Stimulated activated CD8-positive, alpha-beta memory T cell treated with anti-CD3 and anti-CD28 coated beads, Interleukin-12 subunit alpha, Interleukin-12 subunit beta, amount 100 ng/mL, for 4 hours (primary cell): ENCODE results near the gene EEIG2.

ENCODE experiments used
- DNase-seq: peaks from one replicate; pipeline ENCODE4 v3.0.0-alpha.2; 2020; ENCODE audit warnings: low read depth

Gene EEIG2

DNA sequence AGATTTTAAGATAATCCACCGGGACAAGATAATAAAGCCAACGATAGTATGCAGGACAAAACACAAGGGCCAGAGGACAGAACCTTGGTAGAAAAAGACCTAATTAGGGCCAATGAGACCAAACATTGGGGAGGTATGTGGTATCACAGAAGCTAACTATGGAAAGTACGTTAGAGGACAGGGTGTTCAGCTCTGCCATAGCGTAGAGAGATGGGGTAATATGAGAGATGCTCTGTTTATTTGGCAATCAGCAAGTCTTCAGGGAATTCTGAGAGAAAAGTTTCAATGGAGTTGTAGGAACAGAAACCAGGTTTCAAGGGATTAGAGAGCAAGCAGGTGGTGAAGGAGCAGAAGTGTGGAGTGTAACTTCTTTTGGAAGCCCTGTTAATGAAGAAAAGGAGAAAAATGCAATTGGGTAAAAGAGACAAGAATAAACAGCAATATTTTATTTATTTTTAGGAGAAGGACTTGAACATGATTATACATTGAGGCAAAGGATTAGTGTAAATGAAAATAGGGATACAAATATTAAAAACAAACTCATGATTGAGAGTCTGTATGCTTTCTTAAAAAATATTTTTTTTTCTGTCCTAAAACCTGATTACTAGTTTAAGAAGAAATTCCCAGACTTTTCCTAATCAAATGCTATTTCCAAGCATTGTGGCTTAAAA is 24.0 kb downstream of the EEIG2 start:
- DNase-seq: no peak

GRCh38 chr1:108584428-108584856 is 24.5 kb downstream of the EEIG2 start:
- no peak for DNase-seq

DNA sequence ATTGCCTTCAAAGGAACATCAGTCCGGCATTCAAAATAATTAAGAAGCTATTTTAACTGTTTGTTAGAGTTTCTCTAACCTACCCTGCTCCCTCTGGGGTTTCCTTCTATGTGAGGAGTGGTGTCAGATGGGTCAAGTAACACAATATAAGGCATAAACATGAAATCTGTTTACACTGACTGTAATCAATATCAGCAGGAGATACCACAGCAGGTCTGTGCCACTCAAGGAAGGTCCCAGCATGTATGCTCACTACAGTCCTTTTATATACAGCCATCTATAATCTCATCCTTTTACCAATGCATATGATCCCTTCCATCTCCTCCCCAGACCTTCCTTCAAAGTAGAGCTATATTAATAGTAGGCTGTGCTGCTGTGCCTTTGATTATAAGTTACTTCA is 25.4 kb downstream of the EEIG2 start:
- DNase-seq: no peak

DNA sequence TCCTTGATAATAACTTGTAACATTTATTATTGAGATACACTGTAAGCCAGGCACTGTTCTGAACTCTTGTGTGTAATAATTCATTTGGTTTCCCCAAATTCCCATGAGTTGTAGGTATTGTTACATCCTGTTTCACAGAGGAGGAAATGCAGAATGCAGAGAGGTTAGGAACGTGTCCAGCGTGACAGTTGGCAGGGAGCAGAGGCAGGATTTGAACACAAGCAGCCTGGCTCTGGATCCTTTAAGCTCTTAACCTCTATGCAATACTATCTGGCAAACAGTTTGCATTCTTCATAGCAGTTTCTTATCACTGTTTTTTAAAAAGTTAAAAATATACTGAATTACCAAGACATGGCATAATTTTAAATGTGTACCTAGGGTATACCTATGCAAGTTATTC is 30.5 kb downstream of the EEIG2 start:
- no peak for DNase-seq

- DNase-seq: no peak
Measured at GRCh38 chr1:108590957-108591356, 31.1 kb downstream of the EEIG2 start.

DNA sequence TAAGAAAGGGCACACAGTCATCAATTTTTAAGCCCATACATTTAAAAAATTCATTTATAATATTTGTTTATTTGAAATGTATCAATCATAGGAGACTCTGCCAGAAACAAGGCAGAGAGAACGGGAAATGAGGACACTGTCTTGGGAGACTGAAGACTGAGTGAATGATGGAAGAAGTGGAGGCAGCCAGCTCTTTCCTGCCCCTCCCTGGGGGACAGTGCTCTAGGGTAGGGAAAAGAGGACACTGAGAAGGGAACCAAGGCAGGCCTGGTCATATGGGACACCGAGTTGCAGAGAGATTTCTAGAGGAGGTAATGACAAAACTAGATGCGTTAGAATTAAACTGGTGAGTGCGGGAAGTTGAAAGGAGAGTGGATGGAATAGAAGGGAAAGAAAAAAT is 31.6 kb downstream of the EEIG2 start:
- no peak for DNase-seq

DNA sequence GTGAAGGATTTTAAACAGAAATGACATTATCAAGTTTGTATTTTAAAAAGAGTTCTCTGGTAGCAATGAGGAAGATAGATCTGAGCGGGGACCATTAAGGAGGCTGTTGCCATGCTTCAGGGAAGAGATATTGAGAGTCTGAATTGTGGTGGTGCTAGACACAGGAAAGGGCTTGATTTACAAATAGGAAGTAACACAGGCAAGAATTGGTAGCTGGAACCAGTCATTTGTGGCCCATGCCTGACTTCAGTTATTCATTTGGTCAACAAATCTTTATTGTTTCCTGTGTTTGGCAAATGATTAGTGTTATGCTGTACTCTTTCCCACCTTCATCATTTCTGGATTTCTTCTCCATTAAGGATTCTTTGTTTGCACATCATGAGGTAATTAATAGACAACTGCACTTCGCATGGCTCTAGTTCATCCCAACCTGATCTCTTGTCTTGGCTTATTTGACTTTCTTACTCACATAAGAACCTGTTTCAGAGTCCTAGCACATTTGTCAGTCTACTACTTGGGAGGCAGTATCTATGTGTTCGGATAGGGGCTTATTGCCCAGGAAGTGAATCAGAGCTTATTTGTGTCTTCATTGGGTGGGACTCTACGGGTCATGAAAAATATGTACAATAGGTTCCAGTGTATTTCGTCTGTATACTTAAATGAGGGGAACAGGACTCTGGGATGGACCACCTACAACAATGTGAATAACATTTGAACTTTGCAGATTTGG is 32.3 kb downstream of the EEIG2 start:
- DNase-seq: no peak

DNA sequence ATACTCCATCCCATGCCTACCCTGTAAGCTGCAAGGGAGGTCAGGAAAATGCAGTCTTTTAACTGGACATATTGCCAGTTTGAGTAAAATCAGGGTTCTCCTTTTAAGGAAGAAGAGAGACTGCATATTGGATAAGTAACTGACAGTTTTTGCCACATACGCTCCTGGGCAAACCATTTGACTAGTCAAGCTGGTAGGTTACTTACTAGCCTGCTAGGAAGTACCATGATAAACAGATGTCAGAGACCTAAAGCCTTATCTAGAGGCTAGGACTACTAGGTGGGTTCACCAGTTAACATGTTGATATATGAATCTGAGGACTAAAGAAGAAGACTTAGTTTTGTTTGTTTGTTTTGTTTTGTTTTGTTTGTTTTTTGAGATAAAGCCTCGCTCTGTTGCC is 33.5 kb downstream of the EEIG2 start:
- no peak for DNase-seq

GRCh38 chr1:108595507-108595906 is 35.6 kb downstream of the EEIG2 start:
- DNase-seq: no peak

DNA sequence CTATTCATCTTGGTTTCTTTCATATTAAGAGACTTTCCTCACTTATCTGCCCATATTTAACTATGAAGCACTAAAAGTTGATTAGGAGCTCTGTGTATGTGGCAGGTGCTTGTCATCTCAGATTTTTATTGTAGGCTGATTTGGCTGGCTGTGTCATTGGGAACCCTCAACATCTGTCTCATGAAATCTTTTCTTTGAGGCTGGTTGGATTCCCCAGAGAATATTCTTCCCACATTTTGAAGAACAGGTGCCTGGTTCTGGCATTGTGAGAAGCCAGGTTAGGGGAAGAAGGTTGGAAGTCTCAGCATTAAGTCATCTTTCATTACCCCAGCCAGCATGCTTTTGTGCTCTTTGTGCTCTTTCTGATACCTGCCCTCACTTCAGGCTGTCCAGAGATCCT is 37.1 kb downstream of the EEIG2 start:
- no peak for DNase-seq

DNA sequence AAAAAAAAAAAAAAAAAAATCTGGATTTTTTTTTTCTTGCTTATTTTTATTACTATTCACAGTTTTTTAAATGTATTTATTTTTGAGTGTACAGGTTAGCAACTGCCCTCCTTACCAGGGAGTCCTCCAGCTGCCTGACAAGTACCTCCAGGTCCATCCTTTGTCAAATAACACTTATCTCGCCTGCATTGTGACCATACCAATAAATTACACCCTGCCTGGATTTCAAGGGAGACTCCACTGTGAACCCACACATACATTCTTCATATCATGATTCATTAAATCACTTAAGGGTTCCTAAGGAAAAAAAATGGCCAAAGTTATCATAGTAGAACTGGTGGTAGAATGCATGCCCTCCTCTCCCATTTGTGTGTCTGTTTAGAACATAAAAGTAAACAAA is 38.4 kb downstream of the EEIG2 start:
- DNase-seq: no peak

DNA sequence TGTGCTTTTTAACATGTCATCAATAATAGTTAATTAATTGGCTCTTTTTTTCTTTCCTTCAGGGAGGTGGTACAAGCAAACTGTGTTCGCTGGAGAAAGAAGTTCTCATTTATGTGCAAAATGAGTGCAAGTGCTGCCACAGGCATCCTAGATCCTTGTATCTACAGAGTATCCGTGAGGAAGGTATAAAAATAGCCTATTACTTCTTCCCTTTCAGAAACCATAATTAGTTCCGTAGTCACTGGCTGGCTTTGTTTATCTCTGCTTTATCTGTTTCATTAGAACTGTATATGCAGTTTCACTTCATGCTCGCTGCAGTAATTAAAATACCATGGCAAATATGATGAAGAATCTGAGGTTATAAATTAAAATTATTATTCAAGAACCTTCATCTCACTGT is 40.6 kb downstream of the EEIG2 start:
- DNase-seq: no peak

DNA sequence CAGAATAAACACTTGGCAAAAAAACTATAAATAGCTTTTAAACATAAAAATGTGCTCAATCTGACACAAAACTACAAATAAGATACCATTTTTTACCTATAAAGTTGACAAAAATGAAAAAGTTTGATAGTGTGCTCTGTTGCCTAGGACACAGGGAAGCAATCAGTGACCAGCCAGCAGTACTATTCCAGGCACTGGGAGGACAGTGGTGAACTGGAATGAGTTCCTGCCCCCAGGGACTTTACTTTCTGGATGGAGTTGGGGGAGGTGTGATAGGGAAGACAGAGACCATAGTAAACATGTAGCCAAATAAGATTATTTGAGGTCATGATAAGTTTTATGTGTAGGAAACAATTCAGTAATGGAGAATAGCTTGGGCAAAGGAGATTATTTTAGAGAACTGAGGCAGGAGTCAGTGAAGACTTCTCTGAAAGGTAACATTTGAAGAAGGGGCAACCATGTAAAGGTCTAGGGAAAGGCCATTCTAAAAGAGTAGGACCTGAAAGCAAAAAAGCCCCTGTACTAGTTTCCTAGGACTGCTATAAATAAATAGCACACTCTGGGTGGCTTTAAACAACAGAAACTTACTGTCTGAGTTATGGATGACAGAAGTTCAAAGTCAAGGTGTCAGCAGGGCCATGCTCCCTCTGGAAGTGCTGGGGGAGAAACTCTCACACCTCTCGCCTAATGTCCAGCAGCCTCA is 42.0 kb downstream of the EEIG2 start:
- no peak for DNase-seq

GRCh38 chr1:108605633-108606032 is 45.7 kb downstream of the EEIG2 start:
- DNase-seq: no peak

GRCh38 chr1:108606478-108606877 is 46.6 kb downstream of the EEIG2 start:
- DNase-seq: no peak

- DNase-seq: no peak
Measured at GRCh38 chr1:108609483-108610049, 49.7 kb downstream of the EEIG2 start.
